ENCODE measurements around the gene IGFBPL1. TPM values are rescaled to one million over a fixed set of nuclear protein-coding genes. Genes with fewer than 3 reads are reported as not detected.

The IGFBPL1 gene
- total RNA-seq, 2 donors from 2014 or later: 2.3 to 3.3 TPM

DNA sequence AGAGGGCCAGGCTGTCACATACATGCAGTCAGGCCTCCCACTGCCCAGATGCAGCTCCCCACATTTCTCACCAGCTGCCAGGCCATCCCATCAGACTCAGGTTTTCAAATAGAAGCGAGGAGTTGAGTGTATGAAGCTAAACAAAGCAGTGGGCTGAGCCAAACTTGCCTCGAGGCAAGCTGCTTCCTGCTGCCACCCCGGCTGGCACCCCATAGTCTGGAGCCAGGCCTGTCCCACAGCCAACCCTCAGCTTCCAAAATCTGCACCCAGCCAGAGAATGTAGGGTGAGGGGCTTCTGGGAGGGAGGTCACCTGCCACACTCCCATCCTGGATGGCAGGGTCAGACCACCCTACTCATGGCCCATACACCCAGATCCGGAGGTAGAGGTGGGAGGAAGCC is 54.1 kb downstream of the IGFBPL1 start:
- Histone ChIP-seq H3K27me3 (no peaks in the 10 kb centered on the region), H3K36me3 (replicated peaks in 1 of 2; ENCODE audit: insufficient read depth in 1 of 2, low read depth in 2 of 2) (no peaks in the 10 kb centered on the region), H3K4me1 (no peaks in the 10 kb centered on the region), H3K4me3 (no peak overlapping the region), H3K27ac (no peak overlapping the region), H3K9me3 (no peaks in the 10 kb centered on the region)
- ATAC-seq: no peak
- TF ChIP-seq, protein P1, sequence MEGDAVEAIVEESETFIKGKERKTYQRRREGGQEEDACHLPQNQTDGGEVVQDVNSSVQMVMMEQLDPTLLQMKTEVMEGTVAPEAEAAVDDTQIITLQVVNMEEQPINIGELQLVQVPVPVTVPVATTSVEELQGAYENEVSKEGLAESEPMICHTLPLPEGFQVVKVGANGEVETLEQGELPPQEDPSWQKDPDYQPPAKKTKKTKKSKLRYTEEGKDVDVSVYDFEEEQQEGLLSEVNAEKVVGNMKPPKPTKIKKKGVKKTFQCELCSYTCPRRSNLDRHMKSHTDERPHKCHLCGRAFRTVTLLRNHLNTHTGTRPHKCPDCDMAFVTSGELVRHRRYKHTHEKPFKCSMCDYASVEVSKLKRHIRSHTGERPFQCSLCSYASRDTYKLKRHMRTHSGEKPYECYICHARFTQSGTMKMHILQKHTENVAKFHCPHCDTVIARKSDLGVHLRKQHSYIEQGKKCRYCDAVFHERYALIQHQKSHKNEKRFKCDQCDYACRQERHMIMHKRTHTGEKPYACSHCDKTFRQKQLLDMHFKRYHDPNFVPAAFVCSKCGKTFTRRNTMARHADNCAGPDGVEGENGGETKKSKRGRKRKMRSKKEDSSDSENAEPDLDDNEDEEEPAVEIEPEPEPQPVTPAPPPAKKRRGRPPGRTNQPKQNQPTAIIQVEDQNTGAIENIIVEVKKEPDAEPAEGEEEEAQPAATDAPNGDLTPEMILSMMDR (IDR thresholded peaks at IDR 0.05): no peak
- no peak for TF ChIP-seq POLR2A (IDR thresholded peaks at IDR 0.05)
- WGBS, 2 donors: 56 to 63% methylated on average over 4 of the region's 4 CpGs
- intact Hi-C loops (cut with DNase I): no loop called here
- peak in 1 of 4 donors; percentile 2 for DNase-seq

DNA sequence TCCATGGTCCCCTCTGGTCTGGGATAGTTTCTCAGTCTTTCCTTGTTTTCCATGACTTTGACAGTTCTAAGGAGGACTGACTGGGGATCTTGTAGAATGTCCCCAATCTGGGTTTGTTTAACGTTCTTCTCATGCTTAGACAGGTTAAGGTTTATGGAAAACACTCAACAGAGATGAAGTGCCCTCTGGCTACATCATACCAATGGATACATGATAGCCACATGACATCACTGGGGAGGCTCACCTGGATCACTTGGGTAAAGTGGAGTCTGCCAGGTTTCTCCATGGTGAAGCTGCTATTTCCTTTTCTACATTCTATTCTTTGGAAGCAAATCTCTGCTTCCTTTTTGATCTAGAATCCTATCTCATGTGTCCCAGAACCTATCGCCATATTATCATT is 55.5 kb downstream of the IGFBPL1 start:
- no peaks in the 10 kb centered on the region for H3K36me3 ChIP-seq (replicated peaks in 1 of 2; ENCODE audit: insufficient read depth in 1 of 2, low read depth in 2 of 2)
- TF ChIP-seq POLR2A (IDR thresholded peaks at IDR 0.05): no peak
- TF ChIP-seq, protein P1 (IDR thresholded peaks at IDR 0.05): no peak
- H3K4me1 ChIP-seq: no peaks in the 10 kb centered on the region
- ATAC-seq (no peak), DNase-seq (no peak)
- H3K4me3 ChIP-seq: no peak overlapping the region
- intact Hi-C loops (cut with DNase I): loop anchor here (5.0 to 10.0 kb wide), 2 partner anchors 456 to 624 kb away; no protein-coding TSS in a partner anchor
- WGBS, 2 donors: 34 to 49% methylated on average over 2 of the region's 2 CpGs
- H3K9me3 ChIP-seq: no peaks in the 10 kb centered on the region
- no peaks in the 10 kb centered on the region for H3K27me3 ChIP-seq
- no peak overlapping the region for H3K27ac ChIP-seq

DNA sequence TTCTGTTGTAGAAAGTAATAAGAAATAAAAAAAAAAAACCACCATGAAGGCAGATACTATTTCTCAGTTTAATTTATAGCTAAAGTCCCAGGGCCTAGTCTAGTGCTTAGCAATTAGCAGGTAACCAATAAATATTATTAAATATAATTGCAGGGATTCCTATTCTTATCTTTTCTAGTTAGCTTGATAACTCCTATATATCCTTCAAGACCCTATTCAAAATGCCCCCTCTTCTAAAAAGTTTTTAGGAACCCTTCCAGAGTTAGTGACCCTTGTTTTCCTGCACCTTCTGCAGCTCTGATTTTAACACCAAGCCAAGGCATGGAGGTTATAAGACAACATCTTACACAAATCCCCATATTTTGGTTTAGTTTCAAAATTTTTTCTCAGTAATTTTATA is 56.4 kb downstream of the IGFBPL1 start:
- H3K27me3 ChIP-seq: no peaks in the 10 kb centered on the region
- no peak overlapping the region for H3K4me3 ChIP-seq
- no peak for DNase-seq
- H3K27ac ChIP-seq: no peak overlapping the region
- H3K4me1 ChIP-seq: peaks cover 5% of the 10 kb centered on the region
- TF ChIP-seq, protein P1 (IDR thresholded peaks at IDR 0.05): no peak
- TF ChIP-seq POLR2A (IDR thresholded peaks at IDR 0.05): no peak
- no peaks in the 10 kb centered on the region for H3K36me3 ChIP-seq (replicated peaks in 1 of 2; ENCODE audit: insufficient read depth in 1 of 2, low read depth in 2 of 2)
- H3K9me3 ChIP-seq: no peaks in the 10 kb centered on the region
- no peak for ATAC-seq
- intact Hi-C loops (cut with DNase I): loop anchor here (5.0 to 10.0 kb wide), 2 partner anchors 456 to 623 kb away; no protein-coding TSS in a partner anchor

DNA sequence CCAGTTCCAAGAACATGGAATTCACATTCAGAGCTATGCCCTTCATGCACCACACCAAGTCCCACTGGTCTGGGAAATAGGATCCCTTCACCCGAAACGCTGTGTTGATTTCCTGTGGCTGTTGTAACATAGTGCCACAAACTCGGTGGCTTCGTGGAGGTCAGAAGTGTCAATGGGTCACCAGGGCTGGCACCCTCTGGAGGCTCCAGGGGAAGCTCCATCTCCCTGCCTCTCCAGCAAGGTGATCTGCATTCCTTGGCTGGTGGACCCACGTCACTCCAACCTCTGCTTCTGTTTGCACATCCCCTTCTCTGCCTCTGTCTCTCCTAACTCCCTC is 60.7 kb downstream of the IGFBPL1 start:
- ATAC-seq (no peak), DNase-seq (no peak)
- no peaks in the 10 kb centered on the region for H3K9me3 ChIP-seq
- H3K27me3 ChIP-seq: no peaks in the 10 kb centered on the region
- H3K4me1 ChIP-seq: peaks cover 5% of the 10 kb centered on the region
- 47 to 50% methylated on average over 3 to 5 of the region's 5 CpGs for WGBS, 2 donors
- intact Hi-C loops (cut with DNase I): loop anchor here (10.0 kb wide), 1 partner anchor 619 kb away; no protein-coding TSS in a partner anchor
- H3K4me3 ChIP-seq: no peak overlapping the region
- H3K36me3 ChIP-seq (replicated peaks in 1 of 2; ENCODE audit: insufficient read depth in 1 of 2, low read depth in 2 of 2): no peaks in the 10 kb centered on the region
- TF ChIP-seq POLR2A (IDR thresholded peaks at IDR 0.05): no peak
- TF ChIP-seq, protein P1 (IDR thresholded peaks at IDR 0.05): no peak
- no peak overlapping the region for H3K27ac ChIP-seq

DNA sequence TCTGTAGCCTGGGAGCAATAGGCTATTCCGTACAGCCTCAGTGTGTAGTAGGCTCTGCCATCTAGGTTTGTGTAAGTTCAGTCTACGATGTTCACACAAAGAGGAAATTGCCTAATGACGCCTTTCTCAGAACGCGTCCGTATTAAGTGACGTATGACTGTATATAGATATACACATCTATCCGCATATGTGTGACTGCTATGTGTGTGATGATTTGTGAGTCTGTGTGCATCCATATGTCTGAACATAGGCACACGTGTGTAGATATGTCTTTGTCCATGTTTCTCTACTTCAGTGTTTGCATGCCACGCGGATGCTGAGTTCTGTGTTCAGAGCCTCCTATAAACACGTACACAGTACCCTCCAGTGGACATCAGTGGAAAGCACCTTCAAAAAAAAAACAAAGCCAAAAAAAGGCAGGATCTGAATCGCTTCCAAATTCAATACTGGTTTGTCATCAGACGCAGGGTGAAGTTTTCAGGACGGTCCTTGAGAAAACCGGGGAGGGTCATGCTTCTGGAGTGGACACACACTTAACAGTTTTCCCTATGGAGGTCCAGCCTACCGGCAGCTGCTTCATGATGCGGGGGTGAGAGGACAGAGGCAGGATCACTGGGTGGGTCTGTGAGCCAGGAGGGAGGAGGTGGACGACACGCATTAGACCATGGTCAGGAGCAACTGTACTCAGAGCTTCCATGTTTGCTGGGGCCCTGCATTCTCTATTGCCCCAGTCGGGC is 61.2 kb downstream of the IGFBPL1 start:
- H3K27me3 ChIP-seq: no peaks in the 10 kb centered on the region
- no peaks in the 10 kb centered on the region for H3K9me3 ChIP-seq
- no peaks in the 10 kb centered on the region for H3K36me3 ChIP-seq (replicated peaks in 1 of 2; ENCODE audit: insufficient read depth in 1 of 2, low read depth in 2 of 2)
- peaks cover 5% of the 10 kb centered on the region for H3K4me1 ChIP-seq
- peak; percentile 56 to 78 (median 74) for DNase-seq
- intact Hi-C loops (cut with DNase I): loop anchor here (10.0 kb wide), 1 partner anchor 618 kb away; no protein-coding TSS in a partner anchor
- H3K27ac ChIP-seq: no peak overlapping the region
- 36 to 41% methylated on average over 20 to 21 of the region's 21 CpGs for WGBS, 2 donors
- peak; percentile 94 for ATAC-seq
- TF ChIP-seq, protein P1 (IDR thresholded peaks at IDR 0.05): peak; percentile 34 to 93 (median 78)
- TF ChIP-seq POLR2A (IDR thresholded peaks at IDR 0.05): no peak
- no peak overlapping the region for H3K4me3 ChIP-seq
